Measurements from ENCODE around the gene OTOF. TPM values are rescaled to one million over a fixed set of nuclear protein-coding genes. Genes with fewer than 3 reads are reported as not detected.

Gene OTOF
- total and polyA plus RNA-seq, 2 of the 13 experiments (the other 11 are each of a cell fraction or from before 2014, with no cell fraction given) = 0.04 TPM; not detected in 1

GRCh38 chr2:26442707-26443106, 35.2 kb downstream of the OTOF start (continued):
- TF ChIP-seq DR1 (CRISPR knock-in tag; IDR thresholded peaks at IDR 0.05) = no peak

GRCh38 chr2:26442301-26442700, 35.6 kb downstream of the OTOF start:
- TF ChIP-seq ZFP41 (CRISPR knock-in tag; IDR thresholded peaks at IDR 0.05; ENCODE audit: borderline replicate concordance) (no peak), ISX (CRISPR knock-in tag; conservative IDR thresholded peaks at IDR 0.05) (no peak), BATF2 (CRISPR knock-in tag; IDR thresholded peaks at IDR 0.05) (no peak), CHD2 (IDR thresholded peaks at IDR 0.05; ENCODE audit: low read depth, low read length) (no peak), MLXIP (CRISPR knock-in tag; IDR thresholded peaks at IDR 0.05; ENCODE audit: borderline replicate concordance) (no peak), SP2 (CRISPR knock-in tag; IDR thresholded peaks at IDR 0.05) (no peak)
- ATAC-seq = no peak
- CTCF ChIA-PET (ENCODE audit: low intra/inter-chr PET ratio, low total read pairs) = no interaction called here

More at GRCh38 chr2:26442301-26442700, 35.6 kb downstream of the OTOF start:
- 63% methylated on average over 2 of the region's 2 CpGs for WGBS (ENCODE audit: low lambda C conversion rate)
- no TSS peak for BruUV-seq (replicated peaks)
- Histone ChIP-seq H3K4me1 (ENCODE audit: insufficient read depth, low read length) (peaks cover 13% of the 10 kb centered on the region), H4K20me1 (ENCODE audit: insufficient read depth, low read length) (no peaks in the 10 kb centered on the region), H3K4me3 (replicated peaks in 1 of 3; ENCODE audit: insufficient read depth in 1 of 3, low read depth in 2 of 3, low read length in 3 of 3) (no peak overlapping the region), H3K9me3 (ENCODE audit: low read length) (no peaks in the 10 kb centered on the region), H3K79me2 (ENCODE audit: insufficient read depth, low read length) (no peaks in the 10 kb centered on the region), H2AFZ (ENCODE audit: low read length) (no peak overlapping the region), H3K36me3 (replicated peaks in 1 of 2; ENCODE audit: control insufficient read depth in 1 of 2, insufficient read depth in 2 of 2, low read length in 2 of 2) (no peaks in the 10 kb centered on the region), H3K27ac (ENCODE audit: extremely low read length, insufficient read depth, low read length) (no peak overlapping the region), H3K9ac (ENCODE audit: insufficient read depth, low read depth, low read length) (no peak overlapping the region), H3K27me3 (ENCODE audit: control insufficient read depth in 1 of 2, insufficient read depth in 2 of 2, low read length in 2 of 2) (peaks cover 0 to 9% of the 10 kb centered on the region in 2 experiments; a peak in 3 of 5 replicates), H3K4me2 (ENCODE audit: low read depth, low read length) (no peak overlapping the region)
- DNase-seq (ENCODE audit: low spot score) (no peak), FAIRE-seq (no peak)
- POLR2A ChIA-PET = no interaction called here
- intact Hi-C loops (cut with micrococcal nuclease; ENCODE audit: unreplicated experiment) (no loop called here), in situ Hi-C loops (cut with HindIII; ENCODE audit: extremely low pct_ligation_motif_present, low pct_unique_long_range_greater_than_20kb) (no loop called here)

Data from HepG2 (cell line).